ENCODE measurements around the gene BOD1L1.

The BOD1L1 gene

GRCh38 chr4:13541720-13542576, 85.6 kb downstream of the BOD1L1 start:
- Histone ChIP-seq H3K9me3 (ENCODE audit: control insufficient read depth, insufficient read depth, low read depth, low read length) (no peaks in the 10 kb centered on the region), H3K4me3 (ENCODE audit: low read depth, low read length) (no peak overlapping the region), H3K36me3 (ENCODE audit: control insufficient read depth in 2 of 2, insufficient read depth in 1 of 2, low read length in 2 of 2) (peaks cover 0 to 7% of the 10 kb centered on the region in 2 experiments; a peak in 1 of 3 replicates), H3K4me1 (ENCODE audit: control insufficient read depth, insufficient read depth, low read length) (no peaks in the 10 kb centered on the region), H3K27ac (ENCODE audit: extremely low read depth, low read depth, low read length) (no peak overlapping the region)
- no peak for TF ChIP-seq YY1 (tag by site-specific recombination; IDR thresholded peaks at IDR 0.05)
- TF ChIP-seq ZNF768 (tag by site-specific recombination; IDR thresholded peaks at IDR 0.05): no peak
- TF ChIP-seq ZNF16 (tag by site-specific recombination; IDR thresholded peaks at IDR 0.05; ENCODE audit: low read depth): no peak
- no peak for TF ChIP-seq ZNF548 (tag by site-specific recombination; IDR thresholded peaks at IDR 0.05)
- no peak for TF ChIP-seq KLF7 (tag by site-specific recombination; IDR thresholded peaks at IDR 0.05; ENCODE audit: borderline replicate concordance)
- TF ChIP-seq ZNF837 (tag by site-specific recombination; IDR thresholded peaks at IDR 0.05): no peak
- no peak for TF ChIP-seq ZNF280C (tag by site-specific recombination; IDR thresholded peaks at IDR 0.05)
- TF ChIP-seq MEIS1 (CRISPR knock-in tag; IDR thresholded peaks at IDR 0.05; ENCODE audit: borderline replicate concordance): no peak
- no peak for TF ChIP-seq ZNF664 (tag by site-specific recombination; IDR thresholded peaks at IDR 0.05)
- TF ChIP-seq ZNF274 (IDR thresholded peaks at IDR 0.05; ENCODE audit: low read length): no peak
- TF ChIP-seq ZNF274 (tag by site-specific recombination; IDR thresholded peaks at IDR 0.05; ENCODE audit: borderline replicate concordance): no peak
- TF ChIP-seq ZNF114 (tag by site-specific recombination; IDR thresholded peaks at IDR 0.05): no peak
- no peak for TF ChIP-seq ZNF157 (tag by site-specific recombination; IDR thresholded peaks at IDR 0.05)
- TF ChIP-seq ZNF2 (tag by site-specific recombination; IDR thresholded peaks at IDR 0.05): no peak
- no peak for TF ChIP-seq PATZ1 (tag by site-specific recombination; IDR thresholded peaks at IDR 0.05)
- POLR2A ChIA-PET: no interaction called here
- CTCF ChIA-PET: no interaction called here

- ChIA-PET CTCF (no interaction called here), POLR2A (no interaction called here)
- Histone ChIP-seq H3K4me1 (ENCODE audit: control insufficient read depth, insufficient read depth, low read length) (no peaks in the 10 kb centered on the region), H3K9me3 (ENCODE audit: control insufficient read depth, insufficient read depth, low read depth, low read length) (no peaks in the 10 kb centered on the region), H3K4me3 (ENCODE audit: low read depth, low read length) (no peak overlapping the region), H3K36me3 (ENCODE audit: control insufficient read depth in 2 of 2, insufficient read depth in 1 of 2, low read length in 2 of 2) (peaks cover 0 to 7% of the 10 kb centered on the region in 2 experiments; a peak in 1 of 3 replicates), H3K27ac (ENCODE audit: extremely low read depth, low read depth, low read length) (no peak overlapping the region)
- TF ChIP-seq ZNF148 (tag by site-specific recombination; IDR thresholded peaks at IDR 0.05; ENCODE audit: borderline replicate concordance) (no peak), ZFP69B (tag by site-specific recombination; IDR thresholded peaks at IDR 0.05) (no peak), ZNF521 (tag by site-specific recombination; IDR thresholded peaks at IDR 0.05) (no peak), HOXC10 (CRISPR knock-in tag; IDR thresholded peaks at IDR 0.05) (no peak), ZNF302 (tag by site-specific recombination; IDR thresholded peaks at IDR 0.05; ENCODE audit: low read depth) (no peak), ZBTB7A (tag by site-specific recombination; IDR thresholded peaks at IDR 0.05; ENCODE audit: low read depth) (no peak), ZNF677 (tag by site-specific recombination; IDR thresholded peaks at IDR 0.05) (no peak), ZFP3 (tag by site-specific recombination; IDR thresholded peaks at IDR 0.05; ENCODE audit: low read depth) (no peak)
Measured at GRCh38 chr4:13541176-13541604, 86.3 kb downstream of the BOD1L1 start.
